RPMI7951 (cell line): Measurements from ENCODE around the gene HCN2. TPM values are rescaled to one million over a fixed set of nuclear protein-coding genes. Genes with fewer than 3 reads are reported as not detected.
"Not testable (repeated sequence)": the region's sequence is repeated elsewhere in the genome, so short reads cannot be mapped to it uniquely, and the experiment has no call there.

Source experiments
- DNase-seq: peaks from one replicate; pipeline ENCODE4 v3.0.0-alpha.2; 2012; ENCODE audit warnings: low read depth
- total RNA-seq: library from RNA; depleted of rRNA; stranded (reverse); fragments of >200 nt; shearing (Covaris generic); gene quantifications from 2 replicates; pipeline ENCODE4 v1.2.3, GENCODE V29; 2014

Gene HCN2
- total RNA-seq, 1 experiment from 2014 or later, result 0.24 TPM

GRCh38 chr19:603302-603639 is 13.6 kb downstream of the HCN2 start:
- not testable (repeated sequence) for DNase-seq

DNA sequence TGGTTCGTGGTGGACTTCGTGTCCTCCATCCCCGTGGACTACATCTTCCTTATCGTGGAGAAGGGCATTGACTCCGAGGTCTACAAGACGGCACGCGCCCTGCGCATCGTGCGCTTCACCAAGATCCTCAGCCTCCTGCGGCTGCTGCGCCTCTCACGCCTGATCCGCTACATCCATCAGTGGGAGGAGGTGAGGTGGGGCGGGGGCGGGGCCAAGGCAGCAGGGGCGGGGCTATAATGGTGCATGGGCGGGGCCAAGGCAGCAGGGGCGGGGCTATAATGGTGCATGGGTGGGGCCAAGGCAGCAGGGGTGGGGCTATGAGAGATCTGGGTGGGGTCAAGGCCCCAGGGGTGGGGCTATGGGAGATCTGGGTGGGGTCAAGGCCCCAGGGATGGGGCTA is 14.1 kb downstream of the HCN2 start:
- not testable (repeated sequence) for DNase-seq

DNA sequence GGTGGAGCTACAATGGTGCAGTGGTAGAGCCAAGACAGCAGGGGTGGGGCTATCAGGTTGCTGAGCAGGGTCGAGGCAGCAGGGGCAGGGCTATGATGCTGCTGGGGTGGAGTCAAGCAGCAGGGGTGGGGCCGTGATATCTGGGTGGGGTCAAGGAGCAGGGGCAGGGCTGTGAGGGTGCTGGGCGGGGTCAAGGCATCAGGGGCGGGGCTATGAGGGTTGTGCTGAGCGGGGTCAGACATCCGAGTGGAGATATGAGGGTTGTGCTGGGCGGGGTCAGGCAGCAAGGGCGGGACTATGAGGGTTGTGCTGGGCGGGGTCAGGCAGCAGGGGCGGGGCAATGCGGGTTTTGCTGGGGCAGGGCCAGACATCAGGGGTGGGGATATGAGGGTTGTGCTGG is 14.7 kb downstream of the HCN2 start:
- no peak for DNase-seq

DNA sequence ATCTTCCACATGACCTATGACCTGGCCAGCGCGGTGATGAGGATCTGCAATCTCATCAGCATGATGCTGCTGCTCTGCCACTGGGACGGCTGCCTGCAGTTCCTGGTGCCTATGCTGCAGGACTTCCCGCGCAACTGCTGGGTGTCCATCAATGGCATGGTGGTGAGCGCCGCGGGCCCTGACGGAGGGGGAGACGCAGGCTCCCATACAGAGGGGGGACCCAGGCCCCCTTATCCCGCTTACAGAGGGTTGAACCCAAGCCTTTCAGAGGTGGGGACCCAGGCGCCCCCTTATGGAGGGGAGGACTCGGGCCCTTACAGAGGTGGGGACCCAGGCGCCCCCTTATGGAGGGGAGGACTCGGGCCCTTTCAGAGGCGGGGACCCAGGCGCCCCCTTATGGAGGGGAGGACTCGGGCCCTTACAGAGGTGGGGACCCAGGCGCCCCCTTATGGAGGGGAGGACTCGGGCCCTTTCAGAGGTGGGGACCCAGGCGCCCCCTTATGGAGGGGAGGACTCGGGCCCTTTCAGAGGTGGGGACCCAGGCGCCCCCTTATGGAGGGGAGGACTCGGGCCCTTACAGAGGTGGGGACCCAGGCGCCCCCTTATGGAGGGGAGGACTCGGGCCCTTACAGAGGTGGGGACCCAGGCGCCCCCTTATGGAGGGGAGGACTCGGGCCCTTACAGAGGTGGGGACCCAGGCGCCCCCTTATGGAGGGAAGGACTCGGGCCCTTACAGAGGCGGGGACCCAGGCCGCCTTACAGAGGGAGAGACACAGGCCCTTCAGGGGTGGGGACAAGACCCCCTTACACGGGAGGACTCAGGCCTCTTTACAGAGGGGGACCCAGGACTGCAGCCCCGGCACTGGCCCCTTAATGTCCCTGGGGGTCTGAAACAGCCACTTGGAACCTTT is 15.6 kb downstream of the HCN2 start:
- not testable (repeated sequence) for DNase-seq

DNA sequence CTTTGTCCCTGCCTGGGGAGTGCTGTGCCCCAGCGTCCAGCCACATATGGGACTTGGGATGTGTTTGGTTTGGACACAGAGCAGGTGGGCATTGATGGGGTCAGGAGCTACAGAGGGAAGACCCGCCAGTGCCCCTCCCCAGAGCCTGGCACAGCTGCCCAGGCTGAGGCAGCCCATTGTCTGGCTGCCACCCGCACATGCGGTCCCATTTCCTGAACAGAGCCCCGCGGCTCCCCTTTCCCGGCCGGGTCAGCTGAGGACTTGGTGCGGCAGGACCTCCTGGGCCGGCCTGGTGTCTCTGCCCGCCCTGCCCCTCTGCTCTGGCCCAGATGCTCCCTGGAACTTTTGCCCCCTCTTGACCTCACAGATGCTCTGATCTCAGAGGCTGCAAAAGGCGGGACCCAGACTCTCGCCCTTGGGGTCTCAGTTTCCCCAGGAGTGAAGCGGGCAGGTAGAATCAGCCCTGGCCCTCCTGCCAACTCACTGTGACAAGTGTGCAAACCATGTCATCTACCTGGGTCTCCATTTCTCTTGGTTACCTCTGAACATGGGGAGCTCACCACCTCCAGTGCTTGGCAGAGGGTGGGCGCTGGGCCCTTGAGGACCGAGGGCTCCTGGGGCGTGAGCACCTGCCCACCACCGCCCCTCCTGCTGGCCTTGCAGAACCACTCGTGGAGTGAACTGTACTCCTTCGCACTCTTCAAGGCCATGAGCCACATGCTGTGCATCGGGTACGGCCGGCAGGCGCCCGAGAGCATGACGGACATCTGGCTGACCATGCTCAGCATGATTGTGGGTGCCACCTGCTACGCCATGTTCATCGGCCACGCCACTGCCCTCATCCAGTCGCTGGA is 17.8 kb downstream of the HCN2 start:
- no peak for DNase-seq

DNA sequence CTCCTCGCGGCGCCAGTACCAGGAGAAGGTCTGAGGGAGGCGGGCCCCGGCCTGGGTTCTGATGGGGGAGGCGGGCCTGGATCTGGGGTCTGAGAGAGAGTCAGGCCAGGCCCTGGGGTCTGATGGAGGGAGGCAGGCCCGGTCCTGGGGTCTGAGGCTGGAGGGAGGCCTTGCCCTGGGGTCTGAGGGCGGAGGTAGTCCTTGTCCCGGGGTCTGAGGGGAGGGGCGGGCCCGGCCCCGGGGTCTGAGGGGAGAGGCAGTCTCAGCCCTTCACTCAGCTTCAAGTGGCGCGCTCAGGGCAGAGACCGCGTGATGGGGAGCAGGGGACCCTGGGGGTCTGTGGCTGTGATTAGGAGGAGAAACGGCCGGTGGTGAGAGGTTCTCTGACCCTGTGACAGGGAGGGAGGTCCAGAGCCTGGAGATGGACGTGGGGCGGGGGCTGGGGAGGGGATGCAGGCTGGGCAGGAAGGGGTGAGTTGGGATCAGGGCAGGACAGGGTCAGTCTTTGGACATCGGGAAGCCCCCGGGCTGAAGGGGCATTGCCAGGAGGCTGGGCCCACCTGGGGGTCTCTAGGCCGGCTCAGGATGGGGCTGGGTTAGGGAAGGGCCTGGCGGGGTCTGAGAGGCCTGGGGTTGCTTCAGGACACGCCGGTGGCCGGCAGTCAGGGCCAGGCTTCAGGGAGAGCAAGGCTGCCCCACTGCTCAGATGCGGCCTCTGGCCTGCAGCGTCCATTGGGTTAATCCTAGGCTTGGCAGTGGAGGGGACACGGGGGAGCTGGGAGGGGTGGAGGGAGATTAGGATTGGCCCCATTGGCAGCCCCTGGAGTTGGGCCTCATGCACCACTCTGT is 18.7 kb downstream of the HCN2 start:
- DNase-seq, result no peak

- DNase-seq, result peak; percentile 80
Observed at GRCh38 chr19:609004-609346, 19.3 kb downstream of the HCN2 start.

- DNase-seq, result peak; percentile 28
Observed at GRCh38 chr19:610071-610800, 20.6 kb downstream of the HCN2 start.

DNA sequence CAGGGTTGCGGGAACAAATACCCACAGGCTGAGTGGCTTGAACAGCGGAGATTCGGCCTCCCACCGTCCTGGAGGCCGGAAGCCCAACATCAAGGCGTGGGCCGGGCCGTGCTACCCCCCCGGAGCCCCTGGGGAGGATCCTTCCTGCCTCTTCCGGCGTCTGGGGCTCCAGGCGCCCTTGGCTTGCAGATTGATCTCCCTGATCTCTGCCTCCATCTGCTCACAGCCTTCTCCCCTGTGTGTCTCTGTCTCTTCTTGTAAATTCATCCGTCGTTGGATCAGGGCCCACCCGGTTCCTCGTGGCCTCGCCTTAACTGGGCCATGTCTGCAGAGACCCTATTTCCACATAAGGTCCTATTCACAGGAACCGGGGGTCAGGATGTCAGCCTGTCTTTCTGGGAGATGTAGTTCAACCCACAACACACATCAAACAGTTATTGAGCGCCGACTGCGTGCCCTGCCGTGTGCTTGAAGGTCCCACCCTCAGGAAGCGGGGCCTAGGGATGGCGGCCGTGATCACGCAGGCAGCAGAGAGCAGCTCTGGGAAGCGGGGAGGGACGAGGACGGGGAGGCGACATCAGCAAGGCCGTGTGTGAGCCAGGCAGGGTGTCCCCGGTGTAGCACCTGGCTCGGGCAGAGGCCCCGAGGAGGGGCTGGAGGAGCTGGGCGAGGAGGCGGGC is 21.3 kb downstream of the HCN2 start:
- peak; percentile 98 for DNase-seq

GRCh38 chr19:611481-611868 is 21.8 kb downstream of the HCN2 start:
- peak; percentile 99 for DNase-seq

DNA sequence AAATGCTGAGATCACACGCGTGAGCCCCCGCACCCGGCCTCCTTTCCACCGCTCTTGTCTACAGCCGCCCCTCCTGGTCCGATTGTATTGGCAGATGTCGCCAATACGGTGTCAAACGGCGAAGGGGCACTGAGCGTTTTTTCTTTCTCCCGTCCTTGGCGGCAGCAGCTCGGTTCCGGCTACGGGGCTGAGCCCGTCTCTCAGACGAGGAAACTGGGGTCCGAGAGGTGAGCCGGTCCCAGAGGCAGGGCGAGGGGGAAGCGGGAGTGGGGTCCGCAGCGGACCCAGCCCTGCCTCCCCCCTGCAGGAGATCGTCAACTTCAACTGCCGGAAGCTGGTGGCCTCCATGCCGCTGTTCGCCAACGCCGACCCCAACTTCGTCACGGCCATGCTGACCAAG is 23.3 kb downstream of the HCN2 start:
- no peak for DNase-seq

GRCh38 chr19:613732-614567 is 24.3 kb downstream of the HCN2 start:
- no peak for DNase-seq

DNA sequence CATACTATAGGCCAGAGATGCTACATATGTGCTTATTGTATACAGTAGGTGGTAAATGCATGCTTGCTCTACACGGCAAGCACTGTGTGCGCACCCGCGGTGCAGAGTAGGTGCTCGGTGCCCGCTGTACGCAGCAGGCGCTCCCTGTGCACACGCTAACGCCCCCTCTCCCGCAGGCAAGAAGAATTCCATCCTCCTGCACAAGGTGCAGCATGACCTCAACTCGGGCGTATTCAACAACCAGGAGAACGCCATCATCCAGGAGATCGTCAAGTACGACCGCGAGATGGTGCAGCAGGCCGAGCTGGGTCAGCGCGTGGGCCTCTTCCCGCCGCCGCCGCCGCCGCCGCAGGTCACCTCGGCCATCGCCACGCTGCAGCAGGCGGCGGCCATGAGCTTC is 25.9 kb downstream of the HCN2 start:
- DNase-seq, result no peak

DNA sequence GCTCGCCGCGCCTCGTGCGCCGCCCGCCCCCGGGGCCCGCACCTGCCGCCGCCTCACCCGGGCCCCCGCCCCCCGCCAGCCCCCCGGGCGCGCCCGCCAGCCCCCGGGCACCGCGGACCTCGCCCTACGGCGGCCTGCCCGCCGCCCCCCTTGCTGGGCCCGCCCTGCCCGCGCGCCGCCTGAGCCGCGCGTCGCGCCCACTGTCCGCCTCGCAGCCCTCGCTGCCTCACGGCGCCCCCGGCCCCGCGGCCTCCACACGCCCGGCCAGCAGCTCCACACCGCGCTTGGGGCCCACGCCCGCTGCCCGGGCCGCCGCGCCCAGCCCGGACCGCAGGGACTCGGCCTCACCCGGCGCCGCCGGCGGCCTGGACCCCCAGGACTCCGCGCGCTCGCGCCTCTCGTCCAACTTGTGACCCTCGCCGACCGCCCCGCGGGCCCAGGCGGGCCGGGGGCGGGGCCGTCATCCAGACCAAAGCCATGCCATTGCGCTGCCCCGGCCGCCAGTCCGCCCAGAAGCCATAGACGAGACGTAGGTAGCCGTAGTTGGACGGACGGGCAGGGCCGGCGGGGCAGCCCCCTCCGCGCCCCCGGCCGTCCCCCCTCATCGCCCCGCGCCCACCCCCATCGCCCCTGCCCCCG is 26.5 kb downstream of the HCN2 start:
- no peak for DNase-seq

GRCh38 chr19:616747-617526 is 27.3 kb downstream of the HCN2 start:
- no peak for DNase-seq

DNA sequence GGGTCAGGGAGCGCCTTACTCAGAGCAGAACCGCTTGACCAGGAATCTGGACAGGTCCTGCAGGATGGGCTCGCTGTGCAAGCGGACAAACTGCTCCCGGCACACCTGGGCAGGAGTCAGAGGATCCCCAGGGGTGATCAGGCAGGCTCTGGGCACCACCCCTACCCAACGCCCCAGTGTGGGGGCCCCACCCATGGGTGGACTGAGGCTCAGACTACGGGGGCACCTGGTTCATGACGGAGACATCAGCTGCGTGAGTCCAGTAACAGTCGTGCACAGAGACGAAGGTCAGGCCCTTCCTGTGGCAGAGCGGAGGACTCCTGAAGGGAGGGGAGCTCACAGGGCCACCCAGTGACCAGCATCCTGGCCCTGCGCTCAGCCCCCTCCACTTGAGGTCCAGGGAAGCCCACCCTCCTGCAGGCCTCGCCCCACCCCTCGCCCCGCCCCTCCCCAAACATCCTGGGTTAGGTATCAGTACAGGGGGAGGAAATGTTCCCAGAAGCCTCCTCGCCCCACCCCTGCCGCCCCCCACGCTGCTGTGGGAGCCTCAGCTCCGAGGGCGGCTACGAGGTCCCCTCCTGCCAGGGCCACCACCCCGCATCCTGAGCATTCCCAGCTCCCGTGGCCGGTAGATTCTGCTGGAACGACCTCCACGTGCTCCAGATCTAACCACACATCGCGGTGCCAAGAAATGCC is 28.0 kb downstream of the HCN2 start:
- DNase-seq, result no peak

DNA sequence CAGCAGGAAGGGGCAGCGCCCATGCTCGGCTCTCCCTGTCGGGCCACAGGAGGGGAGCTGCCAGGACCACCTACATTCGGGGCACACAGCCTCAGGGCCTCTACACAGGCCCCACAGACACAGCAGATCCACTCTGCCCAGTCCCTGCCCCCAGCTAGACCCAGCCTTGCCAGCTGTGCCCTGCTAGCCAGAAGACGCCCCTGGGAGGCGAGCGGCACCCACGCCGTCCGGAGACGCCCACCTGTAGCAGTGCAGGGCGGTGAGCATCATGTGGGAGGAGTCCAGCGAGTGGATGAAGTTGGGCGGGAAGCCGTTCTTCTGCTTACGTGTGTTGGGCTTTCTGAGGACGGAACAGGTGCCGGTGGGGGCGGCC is 28.6 kb downstream of the HCN2 start:
- DNase-seq, result no peak

DNA sequence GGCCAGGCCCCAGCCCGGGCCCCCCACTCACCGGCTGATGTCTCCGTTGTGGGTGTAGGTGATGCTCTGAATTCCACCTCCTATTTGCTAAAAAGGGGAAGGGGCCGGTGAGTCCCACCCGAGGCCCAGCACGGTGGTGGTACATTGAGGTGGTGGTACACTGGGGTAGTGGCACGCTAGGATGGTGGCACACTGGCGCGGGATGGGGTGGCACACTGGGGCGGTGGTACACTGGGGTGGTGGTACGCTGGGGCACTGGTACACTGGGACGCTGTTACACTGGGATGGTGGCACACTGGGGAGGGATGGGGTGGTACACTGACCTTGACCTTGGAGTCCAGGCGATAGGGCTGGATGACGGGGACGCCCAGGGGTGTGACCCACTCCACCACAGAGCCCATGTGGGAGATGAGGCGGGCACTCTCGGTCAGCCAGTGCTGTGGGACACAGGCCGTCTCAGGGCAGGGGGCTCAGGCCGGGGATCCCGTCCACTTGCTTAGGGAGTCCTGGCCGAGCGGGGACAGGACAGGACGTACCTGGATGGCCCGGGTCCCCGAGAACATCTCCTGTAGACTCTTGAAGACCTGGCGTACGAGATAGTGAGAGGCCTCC is 29.1 kb downstream of the HCN2 start:
- no peak for DNase-seq
